Activated CD8-positive, alpha-beta T cell treated with anti-CD3 and anti-CD28 coated beads for 36 hours (primary cell): ENCODE data around the gene CAMTA1. TPM values are rescaled to one million over a fixed set of nuclear protein-coding genes. Genes with fewer than 3 reads are reported as not detected.

Experiments used
- ATAC-seq: fragments of 200-7000 bp; cut with Tn5 transposase; one replicate; pipeline ENCODE4 v1.10.0; 2021; ENCODE audit warnings: mild to moderate bottlenecking, moderate library complexity
- CTCF ChIA-PET: fragments of 350-600 bp; sonication (Branson Sonifier 250); formaldehyde crosslinking; loops from one replicate; lab custom pipeline; 2021; ENCODE audit warnings: antibody characterized with exemption; lab: Charles Lee
- POLR2A ChIA-PET: fragments of 350-600 bp; sonication (Branson Sonifier 250); formaldehyde crosslinking; loops from one replicate; lab custom pipeline; 2021; ENCODE audit warnings: antibody characterized with exemption; lab: Charles Lee
- DNase-seq: peaks from one replicate; pipeline ENCODE4 v3.0.0-alpha.2; 2020
- H3K27ac Mint-ChIP-seq: one replicate; pipeline ENCODE4 v1.8.0; 2021; ENCODE audit warnings: mild to moderate bottlenecking, mixed read lengths
- H3K27me3 Mint-ChIP-seq: one replicate; pipeline ENCODE4 v1.8.0; 2021; ENCODE audit warnings: mixed read lengths
- H3K36me3 Mint-ChIP-seq: one replicate; pipeline ENCODE4 v1.8.0; 2021; ENCODE audit warnings: low read depth, mixed read lengths
- H3K4me1 Mint-ChIP-seq: one replicate; pipeline ENCODE4 v1.8.0; 2021; ENCODE audit warnings: low read depth, mixed read lengths
- H3K4me3 Mint-ChIP-seq: one replicate; pipeline ENCODE4 v1.8.0; 2021; ENCODE audit warnings: mild to moderate bottlenecking, moderate library complexity, mixed read lengths
- H3K9me3 Mint-ChIP-seq: one replicate; pipeline ENCODE4 v1.8.0; 2021; ENCODE audit warnings: mixed read lengths
- intact Hi-C: fragments of 100-400 bp; cut with micrococcal nuclease; formaldehyde crosslinking; loops from one replicate; pipeline ENCODE4 v1.10.0; 2022
- total RNA-seq, 2 experiments: library from RNA; stranded (reverse); gene quantifications; one replicate each; pipeline ENCODE4 v1.2.3, GENCODE V29; 2021
- TF ChIP-seq, protein P1 (sequence below): fragments of 200-600 bp; IDR thresholded peaks from one replicate; pipeline ENCODE4 v1.8.0; 2022; ENCODE audit warnings: antibody characterized with exemption, mild to moderate bottlenecking

The CAMTA1 gene
- total RNA-seq, 2 experiments from 2014 or later: 67.7 to 70.9 TPM

DNA sequence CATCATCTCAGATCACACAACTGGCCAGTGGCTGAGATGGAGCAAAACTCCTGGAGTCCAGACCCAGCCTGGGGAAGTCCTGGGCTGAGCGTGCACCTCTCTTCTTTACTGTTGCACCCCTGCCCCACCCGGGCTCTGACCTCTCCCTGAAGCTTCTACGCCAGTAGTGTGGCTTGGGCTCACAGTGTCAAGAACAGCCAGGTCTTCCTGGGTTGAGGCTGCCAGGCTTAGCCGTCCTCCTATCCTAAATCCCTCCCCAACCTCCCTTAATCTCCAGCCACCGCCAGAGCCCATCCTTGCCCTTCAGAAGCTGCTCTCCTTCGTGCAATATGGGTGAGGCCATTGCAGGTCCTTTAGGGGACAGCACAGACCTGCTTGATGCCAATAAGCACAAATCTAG, 586.7 kb downstream of the CAMTA1 start:
- intact Hi-C loops: no loop called here
- H3K27me3 Mint-ChIP-seq: no peaks in the 10 kb centered on the region
- ATAC-seq: no peak
- no peak for DNase-seq
- CTCF ChIA-PET: no interaction called here
- no peaks in the 10 kb centered on the region for H3K9me3 Mint-ChIP-seq
- no peaks in the 10 kb centered on the region for H3K36me3 Mint-ChIP-seq
- no peaks in the 10 kb centered on the region for H3K4me1 Mint-ChIP-seq
- H3K27ac Mint-ChIP-seq: no peak overlapping the region
- POLR2A ChIA-PET: no interaction called here
- no peak overlapping the region for H3K4me3 Mint-ChIP-seq
- TF ChIP-seq, protein P1, sequence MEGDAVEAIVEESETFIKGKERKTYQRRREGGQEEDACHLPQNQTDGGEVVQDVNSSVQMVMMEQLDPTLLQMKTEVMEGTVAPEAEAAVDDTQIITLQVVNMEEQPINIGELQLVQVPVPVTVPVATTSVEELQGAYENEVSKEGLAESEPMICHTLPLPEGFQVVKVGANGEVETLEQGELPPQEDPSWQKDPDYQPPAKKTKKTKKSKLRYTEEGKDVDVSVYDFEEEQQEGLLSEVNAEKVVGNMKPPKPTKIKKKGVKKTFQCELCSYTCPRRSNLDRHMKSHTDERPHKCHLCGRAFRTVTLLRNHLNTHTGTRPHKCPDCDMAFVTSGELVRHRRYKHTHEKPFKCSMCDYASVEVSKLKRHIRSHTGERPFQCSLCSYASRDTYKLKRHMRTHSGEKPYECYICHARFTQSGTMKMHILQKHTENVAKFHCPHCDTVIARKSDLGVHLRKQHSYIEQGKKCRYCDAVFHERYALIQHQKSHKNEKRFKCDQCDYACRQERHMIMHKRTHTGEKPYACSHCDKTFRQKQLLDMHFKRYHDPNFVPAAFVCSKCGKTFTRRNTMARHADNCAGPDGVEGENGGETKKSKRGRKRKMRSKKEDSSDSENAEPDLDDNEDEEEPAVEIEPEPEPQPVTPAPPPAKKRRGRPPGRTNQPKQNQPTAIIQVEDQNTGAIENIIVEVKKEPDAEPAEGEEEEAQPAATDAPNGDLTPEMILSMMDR: no peak

DNA sequence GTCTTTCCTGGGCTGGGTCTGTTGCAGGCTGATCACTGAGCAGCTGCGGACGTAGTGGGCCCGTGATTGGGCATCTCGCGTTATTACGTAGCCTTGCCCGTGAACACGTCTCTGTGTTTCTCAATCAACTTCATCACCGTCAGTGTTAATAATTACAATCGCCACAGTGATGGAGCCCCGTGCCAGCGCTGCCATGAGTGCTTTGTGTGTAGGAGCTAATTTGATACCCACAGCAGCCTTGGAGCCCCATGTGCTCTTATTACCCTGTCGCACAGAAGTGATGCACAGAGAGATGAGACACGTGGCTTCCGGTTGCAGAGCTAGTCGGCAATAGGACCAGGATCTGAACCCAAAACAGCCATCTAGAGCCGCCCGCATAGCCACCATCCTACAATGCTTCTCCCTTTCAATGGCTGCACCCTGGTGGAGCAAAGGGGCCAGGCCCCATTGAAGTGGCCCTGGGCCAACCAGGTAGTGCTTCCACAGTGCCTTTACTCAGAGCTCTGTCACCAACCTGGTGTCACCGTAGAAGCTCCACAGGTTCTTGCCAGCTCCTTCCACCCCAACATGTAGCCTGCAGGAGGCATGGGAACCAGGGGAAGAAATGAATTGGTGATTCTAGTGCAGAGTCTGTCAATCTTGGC, 587.3 kb downstream of the CAMTA1 start:
- intact Hi-C loops: no loop called here
- POLR2A ChIA-PET: no interaction called here
- TF ChIP-seq, protein P1: no peak

DNA sequence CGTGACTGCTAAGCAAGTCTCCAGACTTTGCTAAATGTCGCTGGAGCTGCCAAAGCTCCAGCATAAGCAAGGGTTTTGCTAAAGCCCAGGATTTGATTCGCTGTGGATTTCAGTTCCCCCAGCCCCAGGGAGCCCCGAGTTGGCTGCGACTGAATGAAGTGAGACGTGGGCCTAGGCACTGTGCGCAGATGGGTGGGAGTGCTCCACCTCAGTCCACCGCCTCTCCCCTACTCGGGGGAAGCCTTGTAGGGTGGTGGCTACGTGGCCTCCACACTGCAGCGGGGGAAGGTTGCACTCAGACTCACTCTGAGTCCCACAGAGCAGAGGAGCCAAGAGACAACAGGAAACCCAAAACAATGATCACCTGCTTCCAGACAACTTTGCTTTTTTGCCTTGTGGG, 588.0 kb downstream of the CAMTA1 start:
- CTCF ChIA-PET: no interaction called here
- DNase-seq: no peak
- H3K4me1 Mint-ChIP-seq: no peaks in the 10 kb centered on the region
- H3K4me3 Mint-ChIP-seq: no peak overlapping the region
- no peaks in the 10 kb centered on the region for H3K36me3 Mint-ChIP-seq
- TF ChIP-seq, protein P1: no peak
- intact Hi-C loops: no loop called here
- POLR2A ChIA-PET: no interaction called here
- no peak for ATAC-seq
- no peak overlapping the region for H3K27ac Mint-ChIP-seq
- H3K27me3 Mint-ChIP-seq: no peaks in the 10 kb centered on the region
- no peaks in the 10 kb centered on the region for H3K9me3 Mint-ChIP-seq

More for the DNA sequence above, 587.3 kb downstream of the CAMTA1 start:
- H3K36me3 Mint-ChIP-seq: no peaks in the 10 kb centered on the region
- no peak overlapping the region for H3K27ac Mint-ChIP-seq
- no peaks in the 10 kb centered on the region for H3K4me1 Mint-ChIP-seq
- no peak for ATAC-seq
- H3K27me3 Mint-ChIP-seq: no peaks in the 10 kb centered on the region
- no peaks in the 10 kb centered on the region for H3K9me3 Mint-ChIP-seq
- no peak for DNase-seq
- CTCF ChIA-PET: no interaction called here
- H3K4me3 Mint-ChIP-seq: no peak overlapping the region

DNA sequence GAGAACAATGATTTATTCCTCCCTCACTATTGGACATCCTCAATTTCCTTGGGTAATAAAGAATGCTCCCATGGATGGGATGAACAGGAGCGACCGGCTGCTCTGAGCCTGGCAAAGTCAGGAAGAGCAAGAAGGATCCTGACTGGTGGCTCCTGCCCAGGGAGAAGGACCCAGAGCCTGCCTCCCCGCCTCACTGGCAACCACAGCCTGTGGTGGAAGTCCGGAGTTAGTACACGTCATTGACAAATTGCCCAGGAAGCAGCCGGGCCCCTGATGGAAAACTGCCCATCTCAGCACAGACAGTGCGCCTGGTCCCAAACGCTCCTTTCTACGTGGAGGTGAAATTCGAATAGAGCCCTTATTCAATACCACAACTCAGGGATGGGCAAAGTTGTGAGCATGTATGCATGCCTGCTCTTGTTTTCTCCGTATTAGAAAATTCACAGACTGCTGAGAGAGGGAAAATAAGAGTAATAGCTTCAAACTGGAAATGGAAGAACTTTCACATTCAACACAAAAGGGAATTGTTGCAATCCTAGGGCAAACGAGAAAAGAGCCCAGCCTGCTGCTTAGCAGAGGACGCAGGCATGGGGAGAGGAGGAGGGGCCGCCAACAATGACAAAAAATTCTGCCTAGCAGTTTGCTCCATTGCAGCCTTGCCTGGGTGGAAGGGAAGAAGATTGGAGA, 588.8 kb downstream of the CAMTA1 start:
- DNase-seq (no peak), ATAC-seq (no peak)
- H3K27me3 Mint-ChIP-seq: no peaks in the 10 kb centered on the region
- intact Hi-C loops: no loop called here
- no peak overlapping the region for H3K4me3 Mint-ChIP-seq
- H3K27ac Mint-ChIP-seq: no peak overlapping the region
- TF ChIP-seq, protein P1: no peak
- ChIA-PET CTCF (no interaction called here), POLR2A (no interaction called here)
- H3K9me3 Mint-ChIP-seq: no peaks in the 10 kb centered on the region
- H3K4me1 Mint-ChIP-seq: no peaks in the 10 kb centered on the region
- no peaks in the 10 kb centered on the region for H3K36me3 Mint-ChIP-seq

DNA sequence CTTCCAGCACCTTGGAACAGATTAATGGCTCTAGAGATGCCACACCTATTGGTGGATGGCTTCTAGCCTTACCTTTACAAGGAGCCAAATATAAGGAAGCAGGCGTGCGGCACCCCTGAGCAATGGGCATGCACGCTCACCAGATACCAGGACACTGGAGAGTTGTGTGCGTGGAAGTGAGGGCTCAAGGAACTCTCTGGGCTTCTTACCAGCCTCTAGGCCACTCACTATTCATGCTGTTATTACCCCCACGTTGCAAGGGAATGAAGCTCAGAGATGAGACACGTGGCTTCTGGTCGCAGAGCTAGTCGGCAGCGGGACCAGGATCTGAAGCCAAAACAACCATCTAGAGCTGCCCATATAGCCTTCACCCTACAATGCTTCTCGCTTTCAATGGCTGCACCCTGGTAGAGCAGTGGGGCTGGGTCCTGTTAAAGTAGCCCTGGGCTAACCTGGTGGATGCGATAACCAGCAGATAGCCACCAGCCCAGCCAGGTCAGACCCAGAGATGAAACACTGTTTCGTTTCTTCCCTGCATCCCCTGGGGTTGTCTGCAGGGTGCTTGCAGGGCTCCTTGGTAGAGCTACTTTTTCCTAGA, 589.4 kb downstream of the CAMTA1 start:
- H3K27me3 Mint-ChIP-seq: peaks cover under 1% of the 10 kb centered on the region
- POLR2A ChIA-PET: no interaction called here
- H3K4me3 Mint-ChIP-seq: no peak overlapping the region
- CTCF ChIA-PET: no interaction called here
- no peaks in the 10 kb centered on the region for H3K9me3 Mint-ChIP-seq
- intact Hi-C loops: no loop called here
- no peak for ATAC-seq
- DNase-seq: no peak
- no peaks in the 10 kb centered on the region for H3K4me1 Mint-ChIP-seq
- TF ChIP-seq, protein P1: no peak
- H3K27ac Mint-ChIP-seq: no peak overlapping the region
- no peaks in the 10 kb centered on the region for H3K36me3 Mint-ChIP-seq
